HG03469 (cell line): ENCODE results near the gene WBP2.

ENCODE experiments used
- ATAC-seq: cut with Tn5 transposase; IDR thresholded peaks from one replicate; pipeline ENCODE4 v1.9.1; 2021; ENCODE audit warnings: mild to moderate bottlenecking, moderate library complexity, moderate number of reproducible peaks; ENCODE audit not compliant: unreplicated experiment

WBP2 gene

GRCh38 chr17:75831032-75831571, 24.0 kb downstream of the WBP2 start:
- no peak for ATAC-seq

- ATAC-seq = no peak
These were observed 24.7 kb downstream of the WBP2 start for GRCh38 chr17:75830164-75831031.

GRCh38 chr17:75829747-75830146, 25.4 kb downstream of the WBP2 start:
- ATAC-seq = no peak

- ATAC-seq = no peak
These were observed 26.4 kb downstream of the WBP2 start for GRCh38 chr17:75828741-75829140.

GRCh38 chr17:75828076-75828400, 27.1 kb downstream of the WBP2 start:
- no peak for ATAC-seq

GRCh38 chr17:75827308-75828075, 27.6 kb downstream of the WBP2 start:
- no peak for ATAC-seq

- no peak for ATAC-seq
These were observed 28.4 kb downstream of the WBP2 start for GRCh38 chr17:75826561-75827307.

GRCh38 chr17:75825748-75826370, 29.3 kb downstream of the WBP2 start:
- ATAC-seq = no peak

- ATAC-seq = no peak
These were observed 30.0 kb downstream of the WBP2 start for GRCh38 chr17:75825149-75825552.

- no peak for ATAC-seq
These were observed 30.5 kb downstream of the WBP2 start for GRCh38 chr17:75824666-75825065.

- ATAC-seq = no peak
These were observed 31.0 kb downstream of the WBP2 start for GRCh38 chr17:75824050-75824552.

- no peak for ATAC-seq
These were observed 31.7 kb downstream of the WBP2 start for GRCh38 chr17:75823257-75824041.

GRCh38 chr17:75822800-75823166, 32.4 kb downstream of the WBP2 start:
- no peak for ATAC-seq

GRCh38 chr17:75822119-75822799, 32.9 kb downstream of the WBP2 start:
- ATAC-seq = no peak

GRCh38 chr17:75821552-75821951, 33.6 kb downstream of the WBP2 start:
- no peak for ATAC-seq

GRCh38 chr17:75820094-75821080, 34.7 kb downstream of the WBP2 start:
- no peak for ATAC-seq

- ATAC-seq = no peak
These were observed 35.5 kb downstream of the WBP2 start for GRCh38 chr17:75819678-75820077.

GRCh38 chr17:75819116-75819515, 36.0 kb downstream of the WBP2 start:
- ATAC-seq = no peak
